SIG-M5 treated with dmso at 0.1 percent for 504 hours (cell line): ENCODE measurements around the gene TNN.

Experiments used
- DNase-seq: peaks from one replicate; lab custom pipeline; 2025; ENCODE audit not compliant: unreplicated experiment; lab: John Stamatoyannopoulos, UW

The TNN gene

GRCh38 chr1:175171036-175171913 is 103.6 kb downstream of the TNN start:
- no peak for DNase-seq

- no peak for DNase-seq
Observed at GRCh38 chr1:175172503-175172902, 104.9 kb downstream of the TNN start.

GRCh38 chr1:175173531-175173930 is 105.9 kb downstream of the TNN start:
- no peak for DNase-seq

- no peak for DNase-seq
Observed at GRCh38 chr1:175174309-175175102, 106.9 kb downstream of the TNN start.

GRCh38 chr1:175176246-175176645 is 108.6 kb downstream of the TNN start:
- no peak for DNase-seq

- no peak for DNase-seq
Observed at GRCh38 chr1:175178056-175178455, 110.4 kb downstream of the TNN start.

GRCh38 chr1:175178456-175178855 is 110.8 kb downstream of the TNN start:
- no peak for DNase-seq

- no peak for DNase-seq
Observed at GRCh38 chr1:175179837-175180590, 112.4 kb downstream of the TNN start.

GRCh38 chr1:175182201-175182746 is 114.6 kb downstream of the TNN start:
- no peak for DNase-seq

GRCh38 chr1:175183586-175183985 is 116.0 kb downstream of the TNN start:
- DNase-seq, result no peak

GRCh38 chr1:175185903-175186302 is 118.3 kb downstream of the TNN start:
- DNase-seq, result peak; percentile 77

- DNase-seq, result no peak
Observed at GRCh38 chr1:175186433-175187160, 119.0 kb downstream of the TNN start.

GRCh38 chr1:175188936-175189335 is 121.3 kb downstream of the TNN start:
- peak; percentile 96 for DNase-seq

- peak; percentile 41 for DNase-seq
Observed at GRCh38 chr1:175191659-175192058, 124.0 kb downstream of the TNN start.

- DNase-seq, result no peak
Observed at GRCh38 chr1:175192111-175192629, 124.5 kb downstream of the TNN start.

- peak; percentile 72 for DNase-seq
Observed at GRCh38 chr1:175192630-175193526, 125.2 kb downstream of the TNN start, which contains the start of gene KIAA0040. Gene KIAA0040, minus strand, starts transcription at chr1:175192776. Its CDS starts 31,763 bp downstream, at chr1:175161013.

GRCh38 chr1:175193527-175193910 is 125.9 kb downstream of the TNN start:
- DNase-seq, result no peak

- DNase-seq, result no peak
Observed at GRCh38 chr1:175195281-175195680, 127.6 kb downstream of the TNN start.

- peak; percentile 16 for DNase-seq
Observed at GRCh38 chr1:175195798-175196197, 128.2 kb downstream of the TNN start.
